OCI-LY3 (cell line): Measurements from ENCODE around the gene TMCC2.

ENCODE experiments used
- H2AFZ ChIP-seq: fragments of 200-600, 300-600 bp; shearing (Covaris generic); 2 replicates; pipeline ENCODE4 v1.6.0; 2014; ENCODE audit warnings: antibody characterized with exemption, low read depth, low read length
- H3K27ac ChIP-seq: fragments of 200-600, 300-600 bp; sonication (generic); 2 replicates; pipeline ENCODE4 v1.5.1; 2014; ENCODE audit warnings: mild to moderate bottlenecking, low read length, moderate library complexity, mixed read lengths
- H3K27me3 ChIP-seq: fragments of 200-600, 300-600 bp; sonication (generic); 2 replicates; pipeline ENCODE4 v1.6.1; 2014; ENCODE audit warnings: low read depth, low read length, mixed read lengths
- H3K36me3 ChIP-seq: fragments of 200-600, 300-600 bp; sonication (generic); replicated peaks from 2 replicates; pipeline ENCODE3; 2014; ENCODE audit warnings: low read depth, low read length, mixed read lengths
- H3K4me1 ChIP-seq: fragments of 300-600, 200-600 bp; sonication (generic); 2 replicates; pipeline ENCODE4 v1.6.1; 2014; ENCODE audit warnings: low read length, mixed read lengths
- H3K4me2 ChIP-seq: fragments of 200-600, 300-600 bp; sonication (generic); 2 replicates; pipeline ENCODE4 v1.6.1; 2014; ENCODE audit warnings: low read length, mixed read lengths
- H3K4me3 ChIP-seq: fragments of 300-600, 200-600 bp; sonication (generic); 2 replicates; pipeline ENCODE4 v1.5.1; 2014; ENCODE audit warnings: antibody characterized with exemption, mild to moderate bottlenecking, low read length, moderate library complexity
- H3K79me2 ChIP-seq: fragments of 300-600, 200-600 bp; shearing (Covaris generic); 2 replicates; pipeline ENCODE4 v1.6.1; 2014; ENCODE audit warnings: mild to moderate bottlenecking, low read length, mixed read lengths
- H3K9ac ChIP-seq: fragments of 300-600, 200-600 bp; shearing (Covaris generic); 2 replicates; pipeline ENCODE4 v1.6.0; 2014; ENCODE audit warnings: mild to moderate bottlenecking, low read length, moderate library complexity
- H3K9me3 ChIP-seq: fragments of 200-600, 300-600 bp; shearing (Covaris generic); 2 replicates; pipeline ENCODE4 v1.6.1; 2014; ENCODE audit warnings: low read length, mixed read lengths; ENCODE audit not compliant: insufficient read depth
- H4K20me1 ChIP-seq: fragments of 200-600, 300-600 bp; sonication (generic); 2 replicates; pipeline ENCODE4 v1.6.1; 2016; ENCODE audit warnings: low read length, mixed read lengths; ENCODE audit not compliant: insufficient read depth
- CTCF ChIP-seq: fragments of 200-600, 300-600 bp; sonication (generic); IDR thresholded peaks from 2 replicates; pipeline ENCODE4 v1.5.1; 2014; ENCODE audit warnings: antibody characterized with exemption, low read length, low read depth
- EZH2phosphoT487 ChIP-seq: fragments of 200-600 bp; shearing (Covaris generic); IDR thresholded peaks from 2 replicates; pipeline ENCODE4 v1.6.1; 2018; ENCODE audit warnings: antibody characterized with exemption, mixed run types, low read depth

TMCC2 gene

DNA sequence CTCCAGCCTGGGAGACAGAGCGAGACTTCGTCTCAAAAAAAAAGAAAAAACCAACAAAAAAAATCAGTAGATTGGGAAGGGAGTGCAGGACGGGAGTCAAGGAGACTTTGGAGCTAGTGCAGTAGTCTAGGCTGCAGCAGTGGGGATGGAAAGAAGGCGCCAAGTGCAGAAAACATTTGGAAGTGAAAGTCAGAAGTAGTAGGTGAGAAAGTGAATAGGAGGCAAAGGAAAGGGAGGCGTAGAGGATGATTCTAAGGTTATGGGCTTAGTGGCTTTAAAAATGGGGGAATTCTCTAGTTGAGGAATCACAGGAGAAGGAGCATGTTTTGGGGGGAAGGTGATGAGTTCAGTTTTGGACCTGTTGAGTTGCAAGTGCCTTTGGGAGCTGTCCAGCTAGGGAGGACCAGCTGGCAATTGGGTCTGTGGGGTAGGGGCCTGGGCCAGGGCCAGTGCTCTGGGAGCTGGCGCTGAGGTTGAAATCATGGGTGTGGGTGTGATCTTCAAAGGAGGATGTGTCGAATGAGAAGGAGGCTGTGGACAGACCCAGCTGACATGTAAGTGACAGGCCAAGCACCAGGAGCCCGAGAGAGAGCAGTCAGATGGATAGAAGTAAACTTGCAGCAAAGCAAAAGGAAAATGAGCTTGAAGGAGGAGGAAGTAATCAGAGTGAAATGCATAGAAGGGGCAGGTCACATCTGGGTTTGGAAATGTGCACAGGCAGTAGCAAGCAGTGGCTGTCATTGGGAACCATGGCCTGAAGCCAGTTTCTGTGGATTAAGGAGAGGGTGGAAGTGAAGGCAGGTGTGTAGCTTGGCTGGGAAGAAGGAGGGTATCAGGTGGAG, 15.8 kb downstream of the TMCC2 start:
- Histone ChIP-seq H3K36me3 (no peaks in the 10 kb centered on the region), H3K9ac (no peak overlapping the region), H3K9me3 (no peaks in the 10 kb centered on the region), H3K4me2 (no peak overlapping the region), H3K27me3 (peaks cover 45% of the 10 kb centered on the region), H3K4me3 (no peak overlapping the region), H3K4me1 (peaks cover 18% of the 10 kb centered on the region), H4K20me1 (no peaks in the 10 kb centered on the region), H3K79me2 (no peaks in the 10 kb centered on the region), H2AFZ (no peak overlapping the region), H3K27ac (no peak overlapping the region)
- TF ChIP-seq EZH2phosphoT487 (no peak), CTCF (no peak)

DNA sequence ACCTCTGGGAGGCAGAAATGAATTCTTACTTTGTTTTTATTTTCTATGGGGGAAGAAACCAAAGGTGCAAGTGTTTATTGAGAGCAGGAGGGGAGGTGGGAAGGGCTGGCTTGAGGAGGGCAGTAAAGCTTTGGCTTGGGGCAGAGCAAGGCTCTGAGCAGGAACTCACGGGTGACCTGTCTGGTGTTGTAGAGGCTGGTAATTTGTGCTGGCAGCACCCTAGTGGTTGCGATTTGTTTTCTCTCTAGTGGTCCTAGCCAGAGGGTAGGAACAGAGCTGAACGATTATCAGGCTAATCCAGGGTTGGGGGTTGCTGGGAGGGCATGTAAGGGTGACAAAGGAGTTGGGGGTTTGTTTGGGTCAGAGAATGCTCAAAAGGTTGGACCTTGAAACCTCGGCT, 16.6 kb downstream of the TMCC2 start:
- H4K20me1 ChIP-seq, result no peaks in the 10 kb centered on the region
- H2AFZ ChIP-seq, result no peak overlapping the region
- no peak overlapping the region for H3K4me3 ChIP-seq
- TF ChIP-seq CTCF, result no peak
- no peak for TF ChIP-seq EZH2phosphoT487
- H3K27me3 ChIP-seq, result peaks cover 44% of the 10 kb centered on the region
- no peak overlapping the region for H3K27ac ChIP-seq
- H3K4me1 ChIP-seq, result peaks cover 18% of the 10 kb centered on the region
- no peak overlapping the region for H3K9ac ChIP-seq
- H3K79me2 ChIP-seq, result no peaks in the 10 kb centered on the region
- no peaks in the 10 kb centered on the region for H3K36me3 ChIP-seq
- no peak overlapping the region for H3K4me2 ChIP-seq
- no peaks in the 10 kb centered on the region for H3K9me3 ChIP-seq

DNA sequence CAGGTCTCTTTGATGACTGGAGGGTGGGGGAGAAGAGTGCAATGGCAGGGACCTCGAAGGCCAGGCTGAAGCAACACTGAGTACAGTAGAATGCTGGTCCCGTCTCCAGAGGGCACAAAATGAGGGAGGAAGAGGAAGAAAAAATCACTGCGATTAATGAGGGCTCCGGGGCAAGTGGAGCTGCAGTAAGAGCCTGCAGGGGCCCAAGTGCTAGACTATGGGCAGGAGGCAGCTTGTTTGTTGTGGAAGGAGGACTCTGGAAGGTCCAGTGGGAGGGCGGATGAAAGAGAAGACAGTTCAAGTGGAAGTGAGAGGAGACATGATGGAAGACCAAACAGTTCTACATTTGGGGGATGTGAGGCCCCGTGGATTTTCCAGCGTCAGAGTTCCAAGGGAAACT, 17.4 kb downstream of the TMCC2 start:
- peaks cover 18% of the 10 kb centered on the region for H3K4me1 ChIP-seq
- H3K4me2 ChIP-seq, result no peak overlapping the region
- no peaks in the 10 kb centered on the region for H3K36me3 ChIP-seq
- no peak overlapping the region for H2AFZ ChIP-seq
- no peaks in the 10 kb centered on the region for H3K9me3 ChIP-seq
- peaks cover 40% of the 10 kb centered on the region for H3K27me3 ChIP-seq
- no peak overlapping the region for H3K9ac ChIP-seq
- no peak for TF ChIP-seq EZH2phosphoT487
- no peak for TF ChIP-seq CTCF
- no peak overlapping the region for H3K4me3 ChIP-seq
- H3K27ac ChIP-seq, result no peak overlapping the region
- H3K79me2 ChIP-seq, result no peaks in the 10 kb centered on the region
- no peaks in the 10 kb centered on the region for H4K20me1 ChIP-seq

- Histone ChIP-seq H2AFZ (no peak overlapping the region), H3K79me2 (no peaks in the 10 kb centered on the region), H3K4me2 (no peak overlapping the region), H3K4me3 (no peak overlapping the region), H3K9ac (no peak overlapping the region), H3K9me3 (no peaks in the 10 kb centered on the region), H3K27me3 (peaks cover 52% of the 10 kb centered on the region), H3K4me1 (peaks cover 18% of the 10 kb centered on the region), H3K36me3 (no peaks in the 10 kb centered on the region), H3K27ac (no peak overlapping the region), H4K20me1 (no peaks in the 10 kb centered on the region)
- TF ChIP-seq CTCF, result no peak
- TF ChIP-seq EZH2phosphoT487, result no peak
Measured at GRCh38 chr1:205246351-205247119, 18.8 kb downstream of the TMCC2 start.
